COLO829 (cell line): ENCODE data around the gene GPHN.

Experiments used
- DNase-seq: peaks from one replicate; pipeline ENCODE4 v3.0.0; 2012; ENCODE audit warnings: low spot score

GPHN gene

DNA sequence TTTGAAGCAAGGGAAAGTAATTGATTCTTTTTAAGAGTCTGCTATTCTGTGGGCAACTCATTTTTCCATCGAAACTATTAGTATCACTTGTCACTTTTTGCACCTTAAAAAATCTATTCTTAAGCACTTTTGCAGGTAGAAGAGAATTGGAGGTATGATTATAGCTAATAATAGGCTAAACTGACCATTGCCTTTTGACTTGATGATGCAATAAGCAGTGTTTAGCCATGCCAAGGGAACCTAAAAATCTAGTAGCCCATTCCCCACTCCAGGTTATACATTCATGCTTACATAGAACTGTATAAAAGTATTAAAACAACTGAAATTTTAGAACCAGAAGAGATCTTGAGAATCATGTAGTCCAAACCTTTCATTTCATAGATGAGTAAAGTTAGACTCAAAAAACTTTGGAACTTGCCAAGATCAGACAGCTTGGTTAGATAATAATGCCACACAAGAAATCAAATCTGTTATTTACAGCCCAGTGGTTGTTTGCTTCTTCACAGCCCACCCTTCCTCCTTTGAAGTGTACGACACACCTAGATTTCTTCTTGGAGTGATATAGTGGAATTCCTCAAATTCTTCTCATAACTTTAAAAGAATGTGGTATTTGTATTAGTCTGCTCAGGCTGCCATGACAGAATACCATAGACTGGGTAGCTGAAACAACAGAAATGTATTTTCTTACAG is 659.6 kb downstream of the GPHN start:
- no peak for DNase-seq

DNA sequence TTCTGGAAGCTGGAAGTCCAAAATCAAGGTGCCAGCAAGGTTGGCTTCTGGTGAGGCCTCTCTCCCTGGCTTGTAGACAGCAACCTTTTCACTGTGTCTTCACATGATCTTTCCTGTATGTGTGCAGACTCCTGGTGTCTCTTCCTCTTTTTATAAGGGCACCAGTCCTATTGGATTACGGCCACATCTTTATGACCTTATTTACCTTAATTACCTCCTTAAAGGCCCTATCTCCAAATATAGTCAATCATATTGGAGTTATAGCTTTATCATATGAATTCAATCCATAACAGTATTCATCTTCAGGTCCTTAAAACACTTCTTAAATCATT is 660.1 kb downstream of the GPHN start:
- DNase-seq: no peak

DNA sequence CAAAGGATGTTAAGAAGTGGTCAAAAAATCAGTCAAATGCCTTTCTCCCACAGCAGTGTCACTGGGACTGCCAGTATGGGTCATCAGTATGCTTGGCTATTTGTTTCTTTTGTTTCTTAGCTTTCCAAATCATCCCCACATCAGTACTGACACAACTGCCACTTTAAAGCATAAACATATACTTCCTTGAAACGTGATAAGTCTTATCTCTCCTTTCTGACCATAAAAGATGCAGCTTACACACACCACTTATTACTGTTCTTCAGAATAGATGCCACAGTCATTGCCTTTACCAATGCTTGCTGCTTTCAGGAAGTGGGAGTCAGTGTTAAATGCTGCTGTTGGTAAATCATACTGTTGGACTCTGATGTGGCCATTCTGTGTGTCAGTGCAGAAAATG is 662.7 kb downstream of the GPHN start:
- no peak for DNase-seq

GRCh38 chr14:67172056-67172455 is 664.1 kb downstream of the GPHN start:
- no peak for DNase-seq

DNA sequence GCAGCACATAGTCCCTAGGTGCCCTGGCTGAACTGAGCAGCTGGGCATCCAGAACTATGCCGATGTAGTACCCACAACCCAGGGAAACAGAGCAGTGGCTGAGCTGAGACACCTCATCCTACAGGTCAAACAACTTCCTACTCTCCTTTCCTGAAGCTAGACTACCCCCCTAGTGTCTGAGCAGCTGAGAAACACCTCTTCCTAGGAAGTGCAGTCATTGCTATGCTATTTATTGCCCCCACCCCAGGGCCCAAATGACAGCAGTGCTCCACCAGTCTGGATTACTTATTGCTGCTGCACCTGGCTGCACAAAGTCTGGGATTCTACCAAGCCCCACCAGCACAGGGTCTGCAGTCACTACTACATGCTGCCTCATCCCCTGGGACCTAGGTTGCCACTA is 664.6 kb downstream of the GPHN start:
- DNase-seq: no peak

DNA sequence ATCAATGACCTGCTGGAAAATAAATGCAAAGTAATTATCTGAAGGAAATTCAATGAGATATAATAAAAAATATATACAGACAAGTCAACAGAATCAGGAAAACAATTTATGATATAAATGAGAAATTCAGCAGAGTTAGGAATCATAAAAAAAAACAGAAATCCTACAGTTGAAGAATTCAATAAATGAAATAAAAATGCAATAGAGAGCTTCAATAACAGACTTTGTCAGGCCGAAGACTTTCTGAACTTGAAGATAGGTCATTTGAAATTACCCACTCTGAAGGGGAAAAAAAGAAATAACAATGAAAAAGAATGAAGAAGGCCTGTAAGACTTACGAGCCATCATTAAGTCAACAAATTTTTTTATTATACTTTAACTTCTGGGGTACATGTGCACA is 665.8 kb downstream of the GPHN start:
- no peak for DNase-seq

DNA sequence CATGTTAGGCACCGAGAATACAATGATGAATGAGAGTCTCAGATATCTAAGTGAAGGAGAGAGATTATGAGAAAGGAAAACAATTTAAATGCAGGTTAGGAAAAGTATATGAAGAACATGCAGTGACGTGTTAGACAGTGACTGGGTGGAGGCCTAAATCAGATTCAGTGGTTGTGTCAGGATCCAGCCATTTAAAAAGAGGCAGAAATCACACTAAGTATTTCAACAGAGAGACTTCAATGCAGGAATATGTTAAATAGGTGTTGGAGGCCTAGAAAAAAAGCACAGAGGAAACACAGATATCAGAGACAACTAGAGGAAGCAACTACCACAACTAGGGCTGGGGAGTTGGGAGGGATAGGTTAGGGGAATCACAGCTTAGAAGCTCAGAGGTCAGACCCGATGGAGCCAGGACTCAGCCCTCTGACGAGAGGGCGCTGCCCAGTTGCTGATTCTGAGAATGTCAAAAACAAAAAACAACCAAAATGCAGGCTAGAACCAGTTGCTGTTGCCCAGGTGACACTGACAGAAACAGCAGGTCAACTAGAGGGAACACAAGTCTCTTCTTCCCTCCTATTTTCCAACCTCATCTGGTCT is 678.3 kb downstream of the GPHN start:
- no peak for DNase-seq

- peak; percentile 85 for DNase-seq
These were observed 679.0 kb downstream of the GPHN start for GRCh38 chr14:67186789-67187584.

GRCh38 chr14:67187826-67188225 is 679.9 kb downstream of the GPHN start:
- DNase-seq: no peak

DNA sequence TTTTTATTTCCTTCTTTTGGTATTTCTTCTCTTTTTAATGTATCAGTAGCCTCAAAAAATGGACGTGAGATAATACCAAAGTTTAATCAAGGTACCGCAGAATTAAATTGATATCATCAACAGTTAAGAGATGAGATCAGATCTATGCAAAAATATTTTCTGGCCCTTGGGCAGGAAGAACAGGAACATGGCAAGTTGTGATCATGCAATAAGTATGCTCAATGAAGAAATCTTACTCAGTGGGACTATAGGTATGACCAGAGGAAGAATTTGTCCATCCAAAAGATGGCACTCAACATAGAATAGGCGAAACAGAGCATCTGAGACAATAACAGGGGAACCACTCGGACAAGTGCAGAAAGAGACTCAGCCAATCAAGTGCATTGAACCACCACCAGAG is 680.4 kb downstream of the GPHN start:
- DNase-seq: no peak

GRCh38 chr14:67191768-67192290 is 683.9 kb downstream of the GPHN start:
- no peak for DNase-seq

DNA sequence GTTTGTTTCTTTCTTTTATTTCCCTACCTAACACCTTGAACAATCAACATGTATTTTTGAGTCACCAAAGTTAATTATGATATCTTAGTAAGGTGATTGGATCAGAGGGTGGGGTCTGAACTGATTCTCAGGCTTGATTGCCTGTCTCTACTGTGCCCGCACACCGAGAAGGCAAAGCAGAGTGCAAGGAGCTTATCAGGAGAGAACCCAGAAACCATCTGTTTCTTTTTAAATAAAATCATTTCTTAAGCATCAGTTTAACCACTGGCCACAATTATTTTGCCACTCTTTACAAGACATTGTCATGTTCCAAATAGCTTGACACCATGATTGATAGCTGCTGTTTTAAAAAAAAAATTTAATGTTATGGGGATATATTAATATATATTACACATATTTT is 684.4 kb downstream of the GPHN start:
- DNase-seq: no peak

GRCh38 chr14:67195279-67195678 is 687.3 kb downstream of the GPHN start:
- DNase-seq: no peak

DNA sequence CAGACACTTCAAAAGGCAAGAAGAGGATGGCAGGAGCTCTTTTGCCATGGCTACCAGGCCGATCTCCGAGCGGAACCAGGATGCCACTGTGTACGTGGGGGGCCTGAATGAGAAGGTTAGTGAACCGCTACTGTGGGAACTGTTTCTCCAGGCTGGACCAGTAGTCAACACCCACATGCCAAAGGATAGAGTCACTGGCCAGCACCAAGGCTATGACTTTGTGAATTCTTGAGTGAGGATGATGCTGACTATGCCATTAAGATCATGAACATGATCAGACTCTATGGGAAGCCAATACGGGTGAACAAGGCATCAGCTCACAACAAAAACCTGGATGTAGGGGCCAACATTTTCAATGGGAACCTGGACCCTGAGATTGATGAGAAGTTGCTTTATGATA is 691.1 kb downstream of the GPHN start:
- no peak for DNase-seq

DNA sequence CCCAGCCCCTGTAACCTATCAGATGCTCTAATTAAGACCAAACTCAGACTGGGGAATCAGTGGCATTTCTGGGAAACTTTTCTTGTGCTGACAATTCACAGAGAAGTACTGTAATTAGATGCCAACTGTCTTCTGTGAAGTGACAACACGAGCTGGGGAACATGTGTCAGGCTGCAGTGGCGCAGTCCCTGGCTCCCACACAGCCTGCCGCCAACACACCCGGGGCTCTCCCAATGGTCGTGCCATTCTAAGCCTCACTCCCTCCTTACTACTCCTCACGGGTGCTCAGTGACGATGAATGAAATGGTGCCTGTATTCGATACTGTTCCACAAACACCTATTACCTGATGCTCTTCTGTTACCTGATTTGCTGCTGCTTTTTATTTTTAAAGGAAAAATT is 699.9 kb downstream of the GPHN start:
- DNase-seq: no peak

GRCh38 chr14:67218126-67218525 is 710.2 kb downstream of the GPHN start:
- DNase-seq: no peak

- no peak for DNase-seq
These were observed 713.5 kb downstream of the GPHN start for GRCh38 chr14:67221248-67221981.

- DNase-seq: no peak
These were observed 714.0 kb downstream of the GPHN start for GRCh38 chr14:67221982-67222328.

DNA sequence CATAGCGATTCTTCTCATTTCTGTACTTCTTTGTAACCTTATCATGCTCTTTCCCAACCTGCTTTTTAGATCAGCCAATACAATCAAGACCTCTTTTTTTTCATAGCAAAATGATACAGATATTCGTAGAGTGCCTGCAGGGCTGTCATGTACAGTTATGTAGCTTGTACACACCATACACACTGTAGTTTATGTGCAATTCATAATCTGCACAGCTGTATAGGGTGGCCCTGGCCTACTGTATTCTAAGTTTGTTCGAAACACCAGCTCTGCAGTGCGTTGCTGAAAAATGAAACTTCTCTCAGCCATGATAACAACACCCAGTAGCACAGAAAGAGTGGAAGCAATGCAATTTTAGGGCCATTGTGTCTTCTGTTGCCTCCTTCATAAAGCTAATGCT is 717.6 kb downstream of the GPHN start:
- DNase-seq: no peak

DNA sequence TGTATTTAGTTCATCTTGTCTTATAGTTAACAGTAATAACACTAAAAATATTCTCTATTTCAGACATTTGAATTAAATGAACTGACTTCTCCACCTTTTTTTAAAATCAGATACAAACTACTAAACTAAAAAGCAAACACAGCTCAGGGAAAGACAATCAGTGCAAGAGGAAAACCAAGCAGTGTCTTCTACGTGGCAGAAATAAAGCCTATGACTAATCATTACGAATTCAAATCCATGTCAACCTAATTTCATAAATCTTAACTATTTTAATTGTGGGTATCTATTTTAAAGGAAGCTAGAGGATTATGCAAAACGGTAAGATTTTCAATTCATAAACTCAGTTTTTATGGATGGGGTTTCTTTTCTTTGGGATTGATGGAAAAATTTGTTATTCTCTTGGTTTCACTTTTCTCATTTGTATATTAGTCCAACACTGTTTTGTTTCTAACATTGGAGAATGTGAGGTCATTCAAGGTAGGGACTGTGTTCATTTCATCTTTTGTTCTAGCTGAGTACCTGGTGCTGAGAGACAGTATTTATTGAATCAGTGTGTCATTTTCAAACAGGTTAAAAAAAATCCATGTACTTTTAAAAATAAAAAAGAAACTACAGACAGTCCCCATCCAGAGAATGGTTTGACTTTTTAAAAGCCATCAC is 720.5 kb downstream of the GPHN start:
- DNase-seq: no peak
